Measurements from ENCODE around the gene MRPS18B. TPM values are rescaled to one million over a fixed set of nuclear protein-coding genes. Genes with fewer than 3 reads are reported as not detected.

The MRPS18B gene
- total and polyA plus RNA-seq, 2 of the 13 experiments (the other 11 are each of a cell fraction or from before 2014, with no cell fraction given): 125 to 131 TPM

- TF ChIP-seq HINFP (CRISPR knock-in tag; IDR thresholded peaks at IDR 0.05; ENCODE audit: low read depth): no peak
- TF ChIP-seq CENPX (CRISPR knock-in tag; IDR thresholded peaks at IDR 0.05): no peak
- TF ChIP-seq ATF7 (IDR thresholded peaks at IDR 0.05): no peak
- 0 out of 2 replicates have a peak, but pooled peaks have one; percentile 33 for TF ChIP-seq ATF7 (CRISPR knock-in tag; IDR thresholded peaks at IDR 0.05)
- TF ChIP-seq PBX2 (CRISPR knock-in tag; IDR thresholded peaks at IDR 0.05): 0 out of 2 replicates have a peak, but pooled peaks have one; percentile 9
- TF ChIP-seq ZNF362 (CRISPR knock-in tag; IDR thresholded peaks at IDR 0.05; ENCODE audit: borderline replicate concordance): no peak
- no peak for TF ChIP-seq FOSL1 (CRISPR knock-in tag; IDR thresholded peaks at IDR 0.05; ENCODE audit: borderline replicate concordance)
- TF ChIP-seq ISL2 (CRISPR knock-in tag; IDR thresholded peaks at IDR 0.05): no peak; the same call in 1 of the 2 replicates
- TF ChIP-seq ZSCAN21 (CRISPR knock-in tag; IDR thresholded peaks at IDR 0.05; ENCODE audit: borderline replicate concordance): no peak
- TF ChIP-seq ZNF580 (CRISPR knock-in tag; IDR thresholded peaks at IDR 0.05; ENCODE audit: borderline replicate concordance, low read depth): no peak; the same call in 1 of the 2 replicates
- no peak for TF ChIP-seq PLSCR1 (CRISPR knock-in tag; IDR thresholded peaks at IDR 0.05; ENCODE audit: borderline replicate concordance)
- TF ChIP-seq BCLAF1 (IDR thresholded peaks at IDR 0.05): no peak
- no peak for TF ChIP-seq ZNF44 (CRISPR knock-in tag; IDR thresholded peaks at IDR 0.05)
- TF ChIP-seq TRAFD1 (CRISPR knock-in tag; IDR thresholded peaks at IDR 0.05; ENCODE audit: borderline replicate concordance): peak; percentile 94; the same call in 1 of the 2 replicates
- peak; percentile 74; the same call in 1 of the 2 replicates for TF ChIP-seq ZFP91 (CRISPR knock-in tag; IDR thresholded peaks at IDR 0.05; ENCODE audit: borderline replicate concordance)
- no peak for TF ChIP-seq SCMH1 (CRISPR knock-in tag; IDR thresholded peaks at IDR 0.05; ENCODE audit: borderline replicate concordance)
Measured at GRCh38 chr6:30617565-30618269, at the start of gene MRPS18B (continued).

Data from HepG2 (cell line).